ENCODE data around the gene MICB.

Gene MICB

GRCh38 chr6:31532644-31533454 is 34.9 kb downstream of the MICB start:
- H3F3A ChIP-seq (ENCODE audit: insufficient read depth) = peaks cover 57% of the 10 kb centered on the region

DNA sequence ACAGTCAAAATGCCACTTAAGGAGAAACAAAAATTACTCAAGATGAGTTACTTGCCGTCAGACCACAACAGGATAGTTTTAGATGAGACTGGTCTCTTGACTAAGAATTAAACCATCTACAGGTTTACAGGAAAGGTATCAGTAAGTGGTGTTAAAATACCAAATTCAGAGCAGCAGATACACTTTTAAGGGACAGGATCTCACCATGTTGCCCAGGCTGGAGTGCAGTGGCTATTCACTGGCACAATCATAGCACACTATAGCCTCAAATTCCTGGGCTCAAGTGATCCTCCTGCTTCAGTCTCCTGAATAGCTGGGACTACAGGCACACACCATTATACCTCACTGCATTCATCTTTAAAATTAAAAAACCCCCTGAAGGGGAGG is 35.5 kb downstream of the MICB start:
- H3K36me3 ChIP-seq (ENCODE audit: low read length) = peaks cover 71% of the 10 kb centered on the region
- TF ChIP-seq EZH2phosphoT487 (conservative IDR thresholded peaks at IDR 0.05; ENCODE audit: low read length) = no peak
- TF ChIP-seq, protein P1, sequence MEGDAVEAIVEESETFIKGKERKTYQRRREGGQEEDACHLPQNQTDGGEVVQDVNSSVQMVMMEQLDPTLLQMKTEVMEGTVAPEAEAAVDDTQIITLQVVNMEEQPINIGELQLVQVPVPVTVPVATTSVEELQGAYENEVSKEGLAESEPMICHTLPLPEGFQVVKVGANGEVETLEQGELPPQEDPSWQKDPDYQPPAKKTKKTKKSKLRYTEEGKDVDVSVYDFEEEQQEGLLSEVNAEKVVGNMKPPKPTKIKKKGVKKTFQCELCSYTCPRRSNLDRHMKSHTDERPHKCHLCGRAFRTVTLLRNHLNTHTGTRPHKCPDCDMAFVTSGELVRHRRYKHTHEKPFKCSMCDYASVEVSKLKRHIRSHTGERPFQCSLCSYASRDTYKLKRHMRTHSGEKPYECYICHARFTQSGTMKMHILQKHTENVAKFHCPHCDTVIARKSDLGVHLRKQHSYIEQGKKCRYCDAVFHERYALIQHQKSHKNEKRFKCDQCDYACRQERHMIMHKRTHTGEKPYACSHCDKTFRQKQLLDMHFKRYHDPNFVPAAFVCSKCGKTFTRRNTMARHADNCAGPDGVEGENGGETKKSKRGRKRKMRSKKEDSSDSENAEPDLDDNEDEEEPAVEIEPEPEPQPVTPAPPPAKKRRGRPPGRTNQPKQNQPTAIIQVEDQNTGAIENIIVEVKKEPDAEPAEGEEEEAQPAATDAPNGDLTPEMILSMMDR (IDR thresholded peaks at IDR 0.05; ENCODE audit: insufficient read depth, low read length, poor library complexity, severe bottlenecking) = no peak
- H3K4me2 ChIP-seq (ENCODE audit: low read depth, low read length, poor library complexity, severe bottlenecking) = no peak overlapping the region
- H2AFZ ChIP-seq (ENCODE audit: low read depth, low read length, severe bottlenecking) = no peak overlapping the region
- no peaks in the 10 kb centered on the region for H3K27me3 ChIP-seq (ENCODE audit: low read length)
- H3F3A ChIP-seq (ENCODE audit: insufficient read depth) = peaks cover 58% of the 10 kb centered on the region
- H3K79me2 ChIP-seq (ENCODE audit: insufficient read depth, low read length) = peaks cover 45% of the 10 kb centered on the region
- H3K9me3 ChIP-seq (ENCODE audit: insufficient read depth, low read length) = no peaks in the 10 kb centered on the region
- H3K9ac ChIP-seq (ENCODE audit: low read length) = no peak overlapping the region
- H3K27ac ChIP-seq (ENCODE audit: low read depth, low read length) = no peak overlapping the region
- H3K9me2 ChIP-seq (replicated peaks; ENCODE audit: insufficient read depth, low read length) = no peaks in the 10 kb centered on the region
- H3K4me3 ChIP-seq (ENCODE audit: insufficient read depth, low read length, poor library complexity, severe bottlenecking) = no peak overlapping the region
- peaks cover 60% of the 10 kb centered on the region for H4K20me1 ChIP-seq (ENCODE audit: low read depth, low read length)

More at GRCh38 chr6:31532644-31533454, 34.9 kb downstream of the MICB start:
- Histone ChIP-seq H3K79me2 (ENCODE audit: insufficient read depth, low read length) (peaks cover 39% of the 10 kb centered on the region), H2AFZ (ENCODE audit: low read depth, low read length, severe bottlenecking) (no peak overlapping the region), H3K27me3 (ENCODE audit: low read length) (no peaks in the 10 kb centered on the region), H3K4me3 (ENCODE audit: insufficient read depth, low read length, poor library complexity, severe bottlenecking) (no peak overlapping the region), H3K27ac (ENCODE audit: low read depth, low read length) (no peak overlapping the region), H3K4me2 (ENCODE audit: low read depth, low read length, poor library complexity, severe bottlenecking) (no peak overlapping the region), H3K9ac (ENCODE audit: low read length) (no peak overlapping the region), H3K36me3 (ENCODE audit: low read length) (peaks cover 66% of the 10 kb centered on the region), H3K9me2 (replicated peaks; ENCODE audit: insufficient read depth, low read length) (no peaks in the 10 kb centered on the region), H4K20me1 (ENCODE audit: low read depth, low read length) (peaks cover 58% of the 10 kb centered on the region), H3K9me3 (ENCODE audit: insufficient read depth, low read length) (no peaks in the 10 kb centered on the region)
- TF ChIP-seq EZH2phosphoT487 (conservative IDR thresholded peaks at IDR 0.05; ENCODE audit: low read length) = no peak
- TF ChIP-seq, protein P1 (IDR thresholded peaks at IDR 0.05; ENCODE audit: insufficient read depth, low read length, poor library complexity, severe bottlenecking) = no peak

DNA sequence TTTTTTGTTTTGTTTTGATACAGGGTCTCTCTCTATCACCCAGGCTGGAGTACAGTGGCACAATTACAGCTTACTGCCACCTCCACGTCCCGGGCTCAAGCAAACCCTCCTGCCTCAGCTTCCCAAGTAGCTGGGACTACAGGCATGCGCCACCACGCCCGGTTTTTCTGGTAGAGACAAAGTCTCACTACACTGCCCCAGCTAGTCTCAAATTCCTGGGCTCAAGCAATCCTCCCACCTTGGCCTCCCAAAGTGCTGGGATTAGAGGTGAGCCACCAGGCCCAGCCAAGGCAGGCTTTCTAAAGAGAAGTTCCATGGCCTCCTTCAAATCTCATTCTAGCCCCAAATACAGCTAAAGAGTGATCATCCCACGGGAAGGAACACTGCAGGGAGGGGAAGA is 36.1 kb downstream of the MICB start:
- no peak overlapping the region for H2AFZ ChIP-seq (ENCODE audit: low read depth, low read length, severe bottlenecking)
- H3K9me3 ChIP-seq (ENCODE audit: insufficient read depth, low read length) = no peaks in the 10 kb centered on the region
- H3F3A ChIP-seq (ENCODE audit: insufficient read depth) = peaks cover 59% of the 10 kb centered on the region
- H3K4me3 ChIP-seq (ENCODE audit: insufficient read depth, low read length, poor library complexity, severe bottlenecking) = no peak overlapping the region
- peaks cover 77% of the 10 kb centered on the region for H3K36me3 ChIP-seq (ENCODE audit: low read length)
- no peak overlapping the region for H3K27ac ChIP-seq (ENCODE audit: low read depth, low read length)
- peaks cover 51% of the 10 kb centered on the region for H3K79me2 ChIP-seq (ENCODE audit: insufficient read depth, low read length)
- no peaks in the 10 kb centered on the region for H3K27me3 ChIP-seq (ENCODE audit: low read length)
- no peak overlapping the region for H3K4me2 ChIP-seq (ENCODE audit: low read depth, low read length, poor library complexity, severe bottlenecking)
- H3K9me2 ChIP-seq (replicated peaks; ENCODE audit: insufficient read depth, low read length) = no peaks in the 10 kb centered on the region
- peaks cover 66% of the 10 kb centered on the region for H4K20me1 ChIP-seq (ENCODE audit: low read depth, low read length)
- TF ChIP-seq EZH2phosphoT487 (conservative IDR thresholded peaks at IDR 0.05; ENCODE audit: low read length) = no peak
- TF ChIP-seq, protein P1 (IDR thresholded peaks at IDR 0.05; ENCODE audit: insufficient read depth, low read length, poor library complexity, severe bottlenecking) = no peak
- no peak overlapping the region for H3K9ac ChIP-seq (ENCODE audit: low read length)

Measured in SU-DHL-6 (cell line).